Measurements from ENCODE around the gene C16orf78.

Gene C16orf78

DNA sequence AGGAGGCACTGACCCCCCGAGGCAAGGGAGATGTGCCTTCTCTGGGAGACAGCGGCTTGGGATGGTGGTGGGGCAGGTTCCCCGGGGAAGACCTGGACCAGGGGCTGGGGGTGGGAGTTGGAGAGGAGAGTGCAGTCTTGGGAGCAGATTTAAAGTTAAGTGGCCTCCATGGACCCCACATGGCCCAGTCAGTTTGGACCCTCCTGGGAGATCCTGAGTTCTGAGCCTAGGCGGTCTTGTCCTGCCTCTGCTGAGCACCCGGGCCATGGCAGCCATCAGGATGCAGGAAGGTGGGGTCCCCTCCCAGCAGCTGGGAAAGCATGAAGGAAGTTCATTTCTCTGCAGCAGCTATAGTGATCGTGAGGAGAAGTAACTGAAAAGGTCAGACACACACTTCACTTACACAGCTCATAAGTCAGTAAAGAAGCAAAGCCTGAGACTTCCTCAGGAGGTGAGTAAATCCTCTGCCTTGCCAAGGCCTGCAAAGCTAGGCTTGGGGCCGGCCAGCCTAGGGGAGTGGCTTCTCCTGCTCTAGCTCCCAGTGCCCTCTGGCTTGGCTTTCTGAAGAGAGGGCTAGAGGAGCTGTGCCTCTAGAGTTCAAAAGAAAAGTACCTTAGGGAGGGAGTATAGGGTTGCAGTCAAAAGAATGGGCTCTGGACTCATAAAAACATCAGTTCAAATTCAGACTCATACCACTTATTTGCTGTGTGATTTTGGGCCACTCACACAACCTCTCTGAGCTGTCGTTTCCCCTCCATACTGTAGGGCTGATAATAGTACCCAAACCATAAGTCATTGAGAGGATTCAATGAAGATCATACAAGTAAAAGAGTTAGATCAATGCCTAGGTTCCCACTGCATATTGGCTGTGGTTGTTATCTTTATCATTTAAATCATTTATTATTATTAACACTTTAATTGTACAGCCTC is 31.0 kb upstream of the C16orf78 start:
- DNase-seq (ENCODE audit: insufficient read length, low spot score) (no peak), FAIRE-seq (no peak)
- TF ChIP-seq, protein P1, sequence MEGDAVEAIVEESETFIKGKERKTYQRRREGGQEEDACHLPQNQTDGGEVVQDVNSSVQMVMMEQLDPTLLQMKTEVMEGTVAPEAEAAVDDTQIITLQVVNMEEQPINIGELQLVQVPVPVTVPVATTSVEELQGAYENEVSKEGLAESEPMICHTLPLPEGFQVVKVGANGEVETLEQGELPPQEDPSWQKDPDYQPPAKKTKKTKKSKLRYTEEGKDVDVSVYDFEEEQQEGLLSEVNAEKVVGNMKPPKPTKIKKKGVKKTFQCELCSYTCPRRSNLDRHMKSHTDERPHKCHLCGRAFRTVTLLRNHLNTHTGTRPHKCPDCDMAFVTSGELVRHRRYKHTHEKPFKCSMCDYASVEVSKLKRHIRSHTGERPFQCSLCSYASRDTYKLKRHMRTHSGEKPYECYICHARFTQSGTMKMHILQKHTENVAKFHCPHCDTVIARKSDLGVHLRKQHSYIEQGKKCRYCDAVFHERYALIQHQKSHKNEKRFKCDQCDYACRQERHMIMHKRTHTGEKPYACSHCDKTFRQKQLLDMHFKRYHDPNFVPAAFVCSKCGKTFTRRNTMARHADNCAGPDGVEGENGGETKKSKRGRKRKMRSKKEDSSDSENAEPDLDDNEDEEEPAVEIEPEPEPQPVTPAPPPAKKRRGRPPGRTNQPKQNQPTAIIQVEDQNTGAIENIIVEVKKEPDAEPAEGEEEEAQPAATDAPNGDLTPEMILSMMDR (IDR thresholded peaks at IDR 0.05; ENCODE audit: insufficient read depth, missing control alignments), result no peak

DNA sequence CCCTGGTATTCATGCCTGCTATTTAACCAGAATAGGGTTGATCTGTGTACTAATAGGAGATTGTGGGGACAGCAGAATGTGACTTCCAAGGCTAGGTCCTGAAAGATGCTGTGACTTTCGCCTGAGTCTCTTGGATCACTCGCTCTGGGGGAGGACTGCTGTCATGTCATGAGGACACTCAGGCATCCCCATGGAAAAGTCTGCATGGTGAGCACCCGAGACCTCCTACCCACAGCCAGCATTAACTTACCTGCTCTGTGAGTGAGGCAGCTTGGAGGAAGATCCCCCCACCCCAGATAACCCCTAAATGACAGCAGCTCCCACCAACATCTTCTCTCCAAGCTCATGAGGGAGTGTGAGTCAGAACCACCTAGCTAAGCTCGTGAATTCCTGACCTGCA is 30.3 kb upstream of the C16orf78 start:
- DNase-seq (ENCODE audit: insufficient read length, low spot score), result no peak
- no peak for FAIRE-seq
- TF ChIP-seq, protein P1 (IDR thresholded peaks at IDR 0.05; ENCODE audit: insufficient read depth, missing control alignments), result no peak

DNA sequence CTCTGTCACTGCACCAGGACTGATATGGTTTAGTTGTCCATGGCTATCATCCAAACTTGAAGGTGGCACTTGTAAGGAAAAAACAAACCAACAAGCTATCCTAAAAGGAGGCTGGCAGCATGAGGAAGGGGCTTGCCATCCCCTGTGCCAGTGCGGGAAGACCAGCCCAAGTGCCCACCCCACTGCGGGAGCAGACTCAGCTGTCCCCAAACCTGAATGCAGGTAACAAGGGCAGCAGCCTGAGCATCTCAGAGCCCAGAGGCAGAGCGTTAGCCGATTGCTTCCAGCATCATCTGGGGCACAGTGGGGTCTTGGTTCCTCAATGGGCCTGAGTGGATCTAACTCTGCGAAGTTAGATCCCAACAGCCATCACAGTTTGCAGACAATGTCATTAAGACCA is 29.2 kb upstream of the C16orf78 start:
- TF ChIP-seq, protein P1 (IDR thresholded peaks at IDR 0.05; ENCODE audit: insufficient read depth, missing control alignments), result no peak
- FAIRE-seq (no peak), DNase-seq (ENCODE audit: insufficient read length, low spot score) (no peak)

DNA sequence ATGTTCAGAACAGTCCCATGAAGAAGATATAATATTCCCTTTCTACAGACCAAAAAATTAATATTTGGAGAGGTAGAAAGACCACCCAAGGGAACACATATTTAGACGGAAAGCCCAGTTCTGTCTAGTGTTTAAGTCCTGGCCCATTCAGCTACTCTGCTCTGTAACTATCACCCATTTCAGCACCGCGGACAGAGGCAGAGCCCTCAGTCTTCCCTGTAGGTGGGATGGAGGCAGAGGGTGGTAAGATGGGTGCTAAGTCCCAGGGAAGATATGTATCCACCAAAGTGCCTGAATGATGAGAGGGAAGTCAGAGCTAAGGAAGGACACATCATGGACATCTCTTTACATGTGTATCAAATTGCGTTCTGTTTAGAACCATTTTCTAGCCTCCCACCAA is 27.8 kb upstream of the C16orf78 start:
- FAIRE-seq (no peak), DNase-seq (ENCODE audit: insufficient read length, low spot score) (no peak)
- TF ChIP-seq, protein P1 (IDR thresholded peaks at IDR 0.05; ENCODE audit: insufficient read depth, missing control alignments), result no peak

DNA sequence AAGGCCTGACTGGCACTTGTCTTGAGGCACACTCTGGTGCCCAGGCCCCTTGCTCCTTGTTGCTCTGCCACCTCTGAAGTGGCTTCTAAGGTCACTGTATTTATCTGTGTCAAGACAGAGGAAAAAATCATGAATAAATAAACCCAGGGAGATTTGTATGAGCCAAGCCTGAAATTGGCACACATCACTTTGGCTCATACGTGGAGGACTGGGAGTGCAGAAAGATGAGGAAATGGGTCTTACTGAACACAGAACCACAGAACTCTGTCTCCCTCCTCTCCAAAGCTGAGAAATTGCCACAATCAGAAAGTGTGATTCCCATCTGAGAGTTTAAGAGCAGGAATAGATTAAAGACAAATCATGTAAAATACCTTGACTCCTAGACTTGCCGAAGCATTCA is 27.1 kb upstream of the C16orf78 start:
- TF ChIP-seq, protein P1 (IDR thresholded peaks at IDR 0.05; ENCODE audit: insufficient read depth, missing control alignments), result no peak
- FAIRE-seq, result no peak

DNA sequence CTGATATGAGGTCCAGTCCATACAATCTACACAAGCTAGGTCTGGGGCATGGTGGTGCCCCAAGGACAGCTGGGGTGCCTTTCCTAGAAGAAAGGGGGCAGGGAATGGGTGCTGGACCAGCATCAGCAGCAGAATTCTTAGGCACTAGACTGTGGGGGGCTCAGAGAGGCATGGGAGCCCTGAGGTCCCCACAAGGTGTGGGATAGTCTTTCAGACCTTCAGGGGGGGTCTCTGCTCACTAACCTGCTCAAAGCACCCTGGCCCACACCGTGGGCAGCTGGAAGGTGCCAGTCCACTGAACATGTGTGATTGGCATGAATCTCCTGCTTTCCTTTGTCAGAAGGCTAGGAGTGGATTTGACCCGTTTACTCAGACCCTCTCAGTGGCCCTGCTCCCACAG is 26.1 kb upstream of the C16orf78 start:
- FAIRE-seq (no peak), DNase-seq (ENCODE audit: insufficient read length, low spot score) (no peak)
- TF ChIP-seq, protein P1 (IDR thresholded peaks at IDR 0.05; ENCODE audit: insufficient read depth, missing control alignments), result no peak

More for the DNA sequence above, 27.1 kb upstream of the C16orf78 start:
- DNase-seq (ENCODE audit: insufficient read length, low spot score), result no peak
